ENCODE results near the gene CPT1B. TPM values are rescaled to one million over a fixed set of nuclear protein-coding genes. Genes with fewer than 3 reads are reported as not detected.

CPT1B gene
- total RNA-seq, 1 experiment from 2014 or later, result 10.4 TPM

GRCh38 chr22:50600538-50600937 is 22.3 kb upstream of the CPT1B start, which contains the start of gene MAPK8IP2:
Gene MAPK8IP2, plus strand, starts transcription at chr22:50600793. Its CDS starts 26 bp downstream, at chr22:50600819.
- DNase-seq (ENCODE audit: low read depth), result no peak
- in situ Hi-C loops (cut with HindIII; ENCODE audit: low pct_unique_long_range_greater_than_20kb, low sequenced_read_pairs), result no loop called here

DNA sequence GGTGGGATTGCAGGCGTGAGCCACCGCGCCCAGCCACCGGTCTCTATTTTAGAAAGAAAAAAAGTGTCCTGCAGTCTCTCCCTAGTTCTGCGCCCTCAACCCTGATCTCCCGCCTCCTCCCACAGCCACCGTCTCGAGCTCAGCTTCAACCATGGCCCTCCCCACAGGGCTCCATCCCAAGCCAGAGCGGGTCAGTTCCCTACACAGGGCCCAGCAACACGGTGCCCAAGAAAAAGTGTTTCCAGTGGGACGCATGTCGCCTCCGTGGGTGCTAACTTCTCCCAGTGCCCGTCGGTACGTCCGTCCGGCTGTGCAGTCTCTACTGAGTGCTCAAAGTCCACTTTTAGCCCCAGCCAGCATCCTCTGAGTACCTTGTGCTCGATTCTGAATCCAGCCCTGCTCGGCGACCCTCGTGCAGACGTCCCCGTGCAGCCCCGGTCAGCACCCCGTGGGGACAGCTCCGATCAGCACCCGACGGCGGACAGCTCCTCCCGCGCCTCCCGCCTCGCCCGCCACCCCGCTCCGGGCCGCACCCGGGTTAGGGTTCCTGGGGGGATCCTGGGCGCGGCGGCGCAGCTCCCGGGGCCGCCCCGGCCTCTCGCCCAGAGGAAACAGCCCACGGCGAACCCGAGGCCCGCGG is 21.7 kb upstream of the CPT1B start:
- in situ Hi-C loops (cut with HindIII; ENCODE audit: low pct_unique_long_range_greater_than_20kb, low sequenced_read_pairs), result no loop called here
- peak; percentile 63 for DNase-seq (ENCODE audit: low read depth)

DNA sequence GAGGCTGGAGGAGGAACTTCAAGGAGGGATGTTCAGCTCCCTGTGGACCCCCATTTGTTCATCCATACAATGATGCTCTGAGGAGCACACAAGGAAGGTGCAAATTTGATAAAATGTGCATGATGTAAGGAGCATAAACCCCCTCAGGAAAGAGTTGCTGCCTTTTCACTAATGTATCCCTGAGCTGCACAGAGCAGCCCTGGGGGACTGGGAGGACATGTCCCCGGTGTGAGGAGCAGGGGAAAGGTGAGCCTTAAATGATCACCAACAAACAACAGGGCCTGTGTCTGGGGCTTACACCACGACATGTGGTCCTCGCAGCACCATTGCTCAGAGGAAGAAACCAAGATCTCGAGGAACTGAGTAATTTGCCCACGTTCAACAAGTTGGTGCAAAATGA is 18.9 kb upstream of the CPT1B start:
- DNase-seq (ENCODE audit: low read depth), result no peak
- in situ Hi-C loops (cut with HindIII; ENCODE audit: low pct_unique_long_range_greater_than_20kb, low sequenced_read_pairs), result no loop called here

DNA sequence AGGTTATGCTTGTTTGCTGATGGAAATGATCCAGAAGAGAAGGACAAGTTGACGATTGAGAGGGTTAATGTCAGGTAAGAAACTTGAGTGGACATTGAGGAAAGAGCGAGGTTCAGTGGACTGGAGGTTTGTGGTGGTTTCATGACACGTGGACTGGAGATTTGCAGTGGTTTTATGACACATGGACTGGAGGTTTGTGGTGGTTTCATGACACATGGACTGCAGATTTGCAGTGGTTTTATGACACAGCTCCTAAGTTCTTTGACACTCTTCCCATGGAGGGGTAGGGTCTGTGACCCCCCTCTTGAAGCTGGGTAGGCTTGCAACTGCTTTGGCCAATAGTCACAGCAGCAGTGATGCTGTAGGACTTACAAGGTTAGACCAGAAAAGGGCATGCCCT is 17.0 kb upstream of the CPT1B start:
- in situ Hi-C loops (cut with HindIII; ENCODE audit: low pct_unique_long_range_greater_than_20kb, low sequenced_read_pairs), result no loop called here

DNA sequence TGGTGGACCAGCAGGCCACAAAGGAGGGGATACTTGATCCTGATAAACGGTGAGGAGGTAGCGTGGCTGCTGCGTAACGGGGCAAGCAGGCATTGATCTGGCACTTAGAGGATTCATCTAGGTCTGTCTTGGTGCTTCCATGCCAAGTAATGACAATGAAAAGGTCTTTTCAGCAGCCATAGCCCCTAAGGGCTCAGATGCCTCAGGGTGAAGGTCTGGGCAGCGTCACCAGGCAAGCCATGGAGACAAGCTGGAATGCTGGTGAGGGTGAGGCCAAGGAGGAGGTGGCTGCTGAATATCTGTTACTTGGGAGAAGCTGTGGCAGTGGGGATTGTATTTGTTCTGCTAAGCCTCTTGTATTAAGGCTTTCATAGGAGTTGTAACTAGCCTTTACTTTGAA is 9.2 kb upstream of the CPT1B start:
- no peak for DNase-seq (ENCODE audit: low read depth)
- in situ Hi-C loops (cut with HindIII; ENCODE audit: low pct_unique_long_range_greater_than_20kb, low sequenced_read_pairs), result no loop called here

More for the DNA sequence above, 17.0 kb upstream of the CPT1B start:
- no peak for DNase-seq (ENCODE audit: low read depth)

DNA sequence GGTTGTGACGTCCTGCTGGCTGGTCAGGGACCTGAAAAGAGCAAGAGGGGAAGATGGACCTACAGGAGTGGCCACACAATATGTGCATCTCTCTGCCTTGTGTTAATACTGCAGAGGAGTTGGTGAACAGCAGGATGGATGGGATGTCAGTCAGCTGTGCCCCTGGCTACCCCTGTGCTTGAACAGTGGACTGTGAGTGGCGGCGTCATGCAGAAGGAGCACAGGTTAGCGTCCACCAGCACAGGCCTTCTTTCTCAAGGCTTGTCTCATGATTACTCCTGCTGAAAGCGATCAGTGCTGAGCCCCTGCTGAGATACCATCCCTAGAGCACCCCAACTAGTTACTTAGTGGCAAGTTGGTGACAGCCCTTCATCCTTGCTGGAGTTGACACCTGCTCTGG is 8.2 kb upstream of the CPT1B start:
- in situ Hi-C loops (cut with HindIII; ENCODE audit: low pct_unique_long_range_greater_than_20kb, low sequenced_read_pairs), result no loop called here
- no peak for DNase-seq (ENCODE audit: low read depth)

DNA sequence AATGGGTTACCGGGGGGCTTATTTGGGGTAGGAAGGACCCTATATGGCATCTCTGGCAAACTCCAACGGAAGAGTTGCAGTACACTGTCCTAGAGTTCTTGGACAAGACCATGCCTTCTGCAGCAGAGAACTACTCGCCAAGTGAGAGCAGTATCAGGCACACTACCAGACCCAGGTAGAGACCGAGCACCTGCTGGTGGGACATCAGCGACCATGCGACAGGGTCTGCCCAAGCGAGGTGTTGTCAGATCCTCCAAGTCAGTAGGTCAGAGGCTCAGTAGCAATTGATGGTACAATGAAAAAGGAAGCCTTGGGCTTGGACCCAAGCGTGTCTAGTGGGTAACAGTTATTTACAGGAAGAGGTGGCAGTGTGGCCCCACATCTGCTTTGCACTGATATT is 7.6 kb upstream of the CPT1B start:
- DNase-seq (ENCODE audit: low read depth), result no peak
- in situ Hi-C loops (cut with HindIII; ENCODE audit: low pct_unique_long_range_greater_than_20kb, low sequenced_read_pairs), result no loop called here

DNA sequence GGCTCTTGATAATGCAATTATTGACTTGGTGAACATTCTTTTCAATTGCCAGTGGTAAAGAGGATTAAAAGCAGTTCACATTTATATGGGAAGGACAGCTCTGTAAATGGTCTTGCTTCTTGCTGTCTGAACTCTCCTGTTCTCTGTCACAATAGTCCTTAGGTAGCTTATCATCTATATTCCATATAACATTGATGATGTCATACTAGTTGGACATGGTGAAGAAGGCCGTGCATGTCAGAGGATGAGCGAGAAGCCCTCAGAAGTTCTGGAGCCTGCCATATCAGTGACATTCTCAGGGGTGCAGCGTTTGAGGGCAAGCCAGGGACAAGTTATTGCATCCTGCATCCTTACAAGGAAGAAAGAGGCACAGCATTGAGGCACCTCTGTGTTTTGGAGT is 7.0 kb upstream of the CPT1B start:
- in situ Hi-C loops (cut with HindIII; ENCODE audit: low pct_unique_long_range_greater_than_20kb, low sequenced_read_pairs), result no loop called here
- DNase-seq (ENCODE audit: low read depth), result no peak

- in situ Hi-C loops (cut with HindIII; ENCODE audit: low pct_unique_long_range_greater_than_20kb, low sequenced_read_pairs), result no loop called here
- no peak for DNase-seq (ENCODE audit: low read depth)
Observed at GRCh38 chr22:50584106-50585096, 6.2 kb upstream of the CPT1B start.

DNA sequence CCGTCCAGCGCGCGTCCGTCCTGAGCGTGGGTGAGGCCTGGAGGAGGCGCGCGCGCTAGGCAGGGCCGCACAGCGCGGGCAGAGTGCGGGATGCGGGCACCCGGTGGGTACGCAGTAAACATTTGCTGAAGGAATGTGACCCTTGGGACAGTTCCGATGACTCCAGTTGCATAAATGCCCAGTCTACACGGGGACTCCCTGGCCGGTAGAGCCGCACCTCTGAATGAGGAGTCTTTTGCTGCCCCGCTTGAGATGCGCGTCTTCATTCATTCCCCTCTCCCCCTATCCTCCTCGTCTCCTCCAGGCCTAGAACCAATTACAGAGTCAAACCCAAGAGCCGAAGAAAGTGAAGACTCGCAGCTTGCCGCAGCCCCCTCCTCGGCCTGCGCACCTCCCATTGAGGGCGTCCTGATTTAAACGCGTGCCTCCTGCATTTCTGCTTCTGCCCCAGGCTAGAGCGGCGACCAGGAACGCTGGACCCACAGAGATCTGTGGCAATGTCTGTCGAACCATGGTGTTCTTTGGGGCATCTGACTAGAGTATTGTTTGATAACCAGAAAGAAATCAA is 5.2 kb upstream of the CPT1B start:
- in situ Hi-C loops (cut with HindIII; ENCODE audit: low pct_unique_long_range_greater_than_20kb, low sequenced_read_pairs), result no loop called here
- no peak for DNase-seq (ENCODE audit: low read depth)

DNA sequence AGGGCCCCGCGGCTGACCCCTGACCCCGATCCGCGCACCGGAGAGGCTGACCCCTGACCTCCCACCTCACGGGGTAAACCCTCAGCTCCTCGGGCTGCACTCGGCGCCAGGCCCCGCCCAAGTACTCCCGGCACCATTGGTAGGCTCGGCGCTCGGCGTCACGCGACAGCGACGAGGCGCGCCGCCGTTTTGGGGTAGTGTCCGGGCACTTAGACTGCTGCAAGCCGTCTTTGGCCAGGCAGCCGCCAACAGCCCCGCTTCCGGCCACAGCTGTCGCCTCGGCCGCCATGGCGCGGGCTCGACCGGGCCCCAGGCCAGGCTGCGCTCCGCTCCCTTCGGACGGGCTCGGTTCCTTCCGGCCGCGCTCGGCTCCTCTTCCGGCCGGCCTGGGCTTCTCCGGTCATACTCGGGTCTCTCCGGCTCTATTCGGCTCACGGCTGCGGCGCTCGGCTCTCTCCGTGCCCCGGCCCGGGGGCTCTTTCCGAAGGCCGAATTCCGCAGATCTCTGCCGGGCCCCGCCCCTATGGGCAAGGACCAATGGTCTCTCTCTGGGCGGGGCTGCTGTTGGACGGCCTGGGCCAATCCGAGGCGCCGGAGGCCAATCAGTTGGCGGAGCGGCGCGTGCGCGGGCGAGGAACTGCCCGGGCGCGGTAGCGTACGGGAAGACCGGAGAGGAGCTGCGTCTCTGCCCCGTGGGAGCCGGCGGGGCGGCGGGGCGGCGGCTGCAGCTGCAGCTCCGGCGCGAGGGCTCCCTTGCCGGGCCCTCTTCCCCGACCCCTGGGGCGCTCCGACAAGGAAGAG is 4.5 kb upstream of the CPT1B start, which contains the start of gene CHKB:
Gene CHKB (minus strand): TSS at position 357 of the 801 bp plus-strand sequence. CDS start 68 bp downstream, at position 289.
- peak; percentile 99 for DNase-seq (ENCODE audit: low read depth)
- in situ Hi-C loops (cut with HindIII; ENCODE audit: low pct_unique_long_range_greater_than_20kb, low sequenced_read_pairs), result no loop called here

- no peak for DNase-seq (ENCODE audit: low read depth)
- in situ Hi-C loops (cut with HindIII; ENCODE audit: low pct_unique_long_range_greater_than_20kb, low sequenced_read_pairs), result no loop called here
Observed at GRCh38 chr22:50581950-50582492, 3.8 kb upstream of the CPT1B start.

DNA sequence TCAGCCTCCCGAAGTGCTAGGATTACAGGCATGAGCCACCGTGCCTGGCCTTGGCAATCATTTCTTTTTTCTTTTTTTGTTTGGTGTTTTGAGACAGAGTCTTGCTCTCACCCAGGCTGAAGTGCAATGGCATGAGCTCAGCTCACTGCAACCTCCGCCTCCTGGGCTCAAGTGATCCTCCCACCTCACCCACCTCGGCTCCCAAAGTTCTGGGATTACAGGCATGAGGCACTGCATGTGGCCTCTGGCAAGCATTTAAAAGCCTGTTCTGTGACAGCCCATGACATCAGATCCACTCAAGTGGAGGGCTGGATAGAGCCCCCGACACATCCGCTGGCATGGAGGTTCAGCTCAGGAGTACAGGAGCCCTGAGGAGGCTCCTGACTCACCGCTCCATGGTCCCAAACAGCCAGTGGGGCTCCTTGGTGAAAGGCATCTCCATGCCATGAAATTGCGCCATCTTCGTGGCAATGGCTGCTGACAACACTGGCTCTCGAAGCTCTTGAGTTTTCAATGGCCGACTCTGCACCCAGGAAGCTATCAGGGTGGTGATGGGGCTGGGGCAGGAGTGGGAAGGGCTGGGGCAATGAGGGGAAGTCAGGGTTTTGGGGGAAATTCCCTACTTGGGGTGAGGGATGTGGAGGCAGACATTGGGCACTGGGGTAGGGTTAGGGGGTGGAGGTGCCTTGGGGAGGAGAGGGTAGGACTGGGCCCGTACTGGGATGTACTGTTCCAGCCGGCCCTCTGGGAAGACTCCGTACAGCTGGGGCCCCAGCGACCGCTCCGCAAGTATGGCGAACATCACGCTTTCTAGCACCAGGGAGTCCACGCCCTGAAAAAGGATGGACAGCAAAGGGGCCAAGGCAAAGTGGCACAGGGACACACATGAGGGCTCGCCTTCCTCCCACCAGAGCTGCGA is 3.1 kb upstream of the CPT1B start:
- no peak for DNase-seq (ENCODE audit: low read depth)
- in situ Hi-C loops (cut with HindIII; ENCODE audit: low pct_unique_long_range_greater_than_20kb, low sequenced_read_pairs), result no loop called here

GRCh38 chr22:50579752-50580151 is 1.5 kb upstream of the CPT1B start:
- DNase-seq (ENCODE audit: low read depth), result no peak
- in situ Hi-C loops (cut with HindIII; ENCODE audit: low pct_unique_long_range_greater_than_20kb, low sequenced_read_pairs), result no loop called here

DNA sequence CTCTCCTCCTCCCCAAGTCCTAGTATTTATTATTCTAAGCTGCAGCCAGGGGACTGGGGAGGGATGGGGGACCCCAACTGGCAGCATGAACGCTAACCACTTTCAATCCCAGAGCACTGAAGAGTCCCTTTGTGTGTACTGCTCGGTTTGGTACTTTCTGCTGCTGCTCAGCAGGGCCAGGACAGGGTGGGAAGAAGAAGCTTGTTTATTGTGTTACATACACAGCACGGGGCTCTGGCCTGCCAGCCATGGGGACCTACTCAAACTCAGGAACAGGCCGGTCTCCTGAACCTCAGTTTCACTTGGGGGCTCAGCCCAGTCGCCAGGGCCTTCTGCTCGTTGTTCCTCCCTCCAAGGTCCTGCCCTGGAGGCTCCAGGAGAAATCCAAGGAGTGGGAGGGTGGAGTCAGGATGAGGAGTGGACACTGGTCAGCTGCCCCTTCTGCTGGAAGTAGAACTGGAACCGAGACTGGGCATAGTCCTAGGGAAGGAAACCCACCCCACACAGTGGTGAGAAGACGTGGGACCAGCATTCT is 616 bp upstream of the CPT1B start:
- in situ Hi-C loops (cut with HindIII; ENCODE audit: low pct_unique_long_range_greater_than_20kb, low sequenced_read_pairs), result no loop called here

GRCh38 chr22:50577697-50577986 is 585 bp downstream of the CPT1B start:
- in situ Hi-C loops (cut with HindIII; ENCODE audit: low pct_unique_long_range_greater_than_20kb, low sequenced_read_pairs), result no loop called here
- no peak for DNase-seq (ENCODE audit: low read depth)

More for the DNA sequence above, 616 bp upstream of the CPT1B start:
- no peak for DNase-seq (ENCODE audit: low read depth)
